D721Med (cell line): ENCODE data around the gene MSMP.

Source experiments
- DNase-seq: peaks from one replicate; pipeline ENCODE4 v3.0.0; 2011; ENCODE audit warnings: low spot score; ENCODE audit not compliant: insufficient read length
- FAIRE-seq: peaks from 2 replicates; lab custom pipeline; 2011; peaks lifted over from hg19 to GRCh38; lab: Jason Lieb, UNC
- CTCF ChIP-seq: IDR thresholded peaks from 2 replicates; pipeline ENCODE4 v1.5.1; 2012; ENCODE audit warnings: mild to moderate bottlenecking, control low read depth; ENCODE audit not compliant: insufficient read depth; ENCODE audit errors: missing control alignments

The MSMP gene

DNA sequence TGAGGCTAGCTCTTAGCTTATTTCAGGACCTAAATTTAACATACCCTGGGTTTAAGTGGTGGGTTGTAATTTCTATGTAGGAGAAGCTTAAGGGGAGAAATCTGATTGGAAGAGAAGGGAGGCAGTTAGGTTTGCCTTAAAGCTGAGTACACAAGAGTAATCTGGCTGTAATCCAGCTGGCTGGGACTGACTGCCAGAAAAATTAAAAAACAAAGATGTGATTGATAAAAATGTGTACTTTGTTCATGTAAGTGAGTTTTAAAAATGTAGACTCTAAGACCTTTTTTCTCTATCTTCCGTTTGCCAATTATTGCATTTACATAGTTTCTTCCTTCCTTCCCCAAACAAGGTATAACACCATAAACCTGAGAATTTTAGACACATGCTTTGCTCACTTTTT is 17.5 kb upstream of the MSMP start:
- FAIRE-seq (no peak), DNase-seq (no peak)
- TF ChIP-seq CTCF: no peak

- no peak for TF ChIP-seq CTCF
- FAIRE-seq (no peak), DNase-seq (no peak)
These were observed 17.0 kb upstream of the MSMP start for GRCh38 chr9:35771075-35771433.

DNA sequence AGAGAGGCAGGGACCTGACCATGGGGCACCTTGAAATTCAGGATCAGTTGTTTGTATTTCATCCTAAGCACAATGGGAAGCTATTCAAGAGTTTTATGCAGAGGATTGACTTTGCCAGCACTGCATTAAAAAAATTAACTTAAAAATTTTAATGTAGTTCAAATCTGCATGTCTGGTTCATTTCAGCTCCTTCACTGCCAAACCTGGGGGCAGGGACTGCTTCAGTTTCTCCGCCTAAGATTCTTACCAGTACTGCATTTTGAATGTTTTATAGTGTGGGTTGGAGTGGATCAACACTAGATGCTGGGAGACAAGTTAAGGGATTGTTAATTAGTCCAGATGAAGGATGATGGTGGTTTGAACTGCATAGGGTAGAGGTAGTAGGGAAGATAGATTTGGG is 15.7 kb upstream of the MSMP start:
- FAIRE-seq: no peak
- no peak for DNase-seq
- no peak for TF ChIP-seq CTCF

- FAIRE-seq (no peak), DNase-seq (no peak)
- no peak for TF ChIP-seq CTCF
These were observed 13.4 kb upstream of the MSMP start for GRCh38 chr9:35767458-35767857.

DNA sequence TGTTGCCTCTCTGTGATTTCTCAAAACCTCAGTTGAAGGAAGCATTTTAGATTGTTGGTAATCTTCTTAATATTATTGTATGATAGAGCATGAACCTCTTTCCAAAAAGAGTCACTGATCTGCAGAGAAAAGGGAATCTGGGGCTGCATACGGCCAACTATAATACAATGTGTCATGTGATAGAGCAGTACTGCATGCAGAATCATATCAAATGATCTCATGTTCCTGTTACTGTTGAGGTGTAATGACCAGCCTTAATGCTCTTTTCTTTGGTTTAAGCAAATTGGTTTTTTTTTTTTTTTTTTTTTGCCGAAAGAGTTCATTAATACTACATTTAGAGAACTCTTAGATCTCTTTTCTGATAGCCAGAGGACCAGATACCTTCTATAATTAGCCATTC is 12.9 kb upstream of the MSMP start:
- DNase-seq (no peak), FAIRE-seq (no peak)

GRCh38 chr9:35763803-35764202 is 9.7 kb upstream of the MSMP start:
- DNase-seq (no peak), FAIRE-seq (no peak)
- no peak for TF ChIP-seq CTCF

More for the DNA sequence above, 12.9 kb upstream of the MSMP start:
- no peak for TF ChIP-seq CTCF

- no peak for FAIRE-seq
- no peak for TF ChIP-seq CTCF
These were observed 9.1 kb upstream of the MSMP start for GRCh38 chr9:35763181-35763580.

More at GRCh38 chr9:35763181-35763580, 9.1 kb upstream of the MSMP start:
- DNase-seq: no peak
